ENCODE measurements around the gene EDAR. TPM values are rescaled to one million over a fixed set of nuclear protein-coding genes. Genes with fewer than 3 reads are reported as not detected.

The EDAR gene
- total RNA-seq, 6 donors from 2014 or later = under 0.01 to 0.13 (median 0.09) TPM; not detected in 3

DNA sequence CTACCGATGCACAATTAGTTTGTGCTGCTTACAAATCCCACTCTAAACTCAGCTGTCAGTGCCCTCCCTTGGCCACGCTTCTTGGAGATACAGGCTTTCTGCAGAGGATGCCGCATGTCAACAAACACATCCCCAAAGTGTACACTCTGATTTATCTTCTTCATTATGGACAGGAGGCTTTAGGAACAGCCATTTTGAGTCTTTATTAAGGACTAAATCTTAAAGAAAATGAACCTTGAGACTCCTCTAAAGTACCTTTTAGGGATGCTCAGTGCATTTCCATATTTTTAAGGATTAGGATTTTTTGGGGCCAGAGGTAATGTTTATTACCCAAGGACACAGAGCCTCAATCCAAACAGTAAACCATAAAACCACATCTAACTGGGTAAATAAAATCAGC is 6.0 kb downstream of the EDAR start:
- H3K4me1 ChIP-seq = peaks cover 4 to 8% (median 4%) of the 10 kb centered on the region in 4 donors
- H3K27me3 ChIP-seq = no peaks in the 10 kb centered on the region
- 78 to 88% methylated on average over 3 of the region's 3 CpGs for WGBS, 2 donors
- H3K4me3 ChIP-seq = no peak overlapping the region
- H3K27ac ChIP-seq = no peak overlapping the region
- TF ChIP-seq POLR2AphosphoS5 (IDR thresholded peaks at IDR 0.05) (no peak), POLR2A (IDR thresholded peaks at IDR 0.05) (no peak), EP300 (IDR thresholded peaks at IDR 0.05) (no peak)
- TF ChIP-seq, protein P1, sequence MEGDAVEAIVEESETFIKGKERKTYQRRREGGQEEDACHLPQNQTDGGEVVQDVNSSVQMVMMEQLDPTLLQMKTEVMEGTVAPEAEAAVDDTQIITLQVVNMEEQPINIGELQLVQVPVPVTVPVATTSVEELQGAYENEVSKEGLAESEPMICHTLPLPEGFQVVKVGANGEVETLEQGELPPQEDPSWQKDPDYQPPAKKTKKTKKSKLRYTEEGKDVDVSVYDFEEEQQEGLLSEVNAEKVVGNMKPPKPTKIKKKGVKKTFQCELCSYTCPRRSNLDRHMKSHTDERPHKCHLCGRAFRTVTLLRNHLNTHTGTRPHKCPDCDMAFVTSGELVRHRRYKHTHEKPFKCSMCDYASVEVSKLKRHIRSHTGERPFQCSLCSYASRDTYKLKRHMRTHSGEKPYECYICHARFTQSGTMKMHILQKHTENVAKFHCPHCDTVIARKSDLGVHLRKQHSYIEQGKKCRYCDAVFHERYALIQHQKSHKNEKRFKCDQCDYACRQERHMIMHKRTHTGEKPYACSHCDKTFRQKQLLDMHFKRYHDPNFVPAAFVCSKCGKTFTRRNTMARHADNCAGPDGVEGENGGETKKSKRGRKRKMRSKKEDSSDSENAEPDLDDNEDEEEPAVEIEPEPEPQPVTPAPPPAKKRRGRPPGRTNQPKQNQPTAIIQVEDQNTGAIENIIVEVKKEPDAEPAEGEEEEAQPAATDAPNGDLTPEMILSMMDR (IDR thresholded peaks at IDR 0.05) = no peak
- H3K36me3 ChIP-seq = no peaks in the 10 kb centered on the region
- H3K9me3 ChIP-seq = no peaks in the 10 kb centered on the region
- DNase-seq (no peak), ATAC-seq (ENCODE audit: low FRiP score in 2 of 2) (no peak)

DNA sequence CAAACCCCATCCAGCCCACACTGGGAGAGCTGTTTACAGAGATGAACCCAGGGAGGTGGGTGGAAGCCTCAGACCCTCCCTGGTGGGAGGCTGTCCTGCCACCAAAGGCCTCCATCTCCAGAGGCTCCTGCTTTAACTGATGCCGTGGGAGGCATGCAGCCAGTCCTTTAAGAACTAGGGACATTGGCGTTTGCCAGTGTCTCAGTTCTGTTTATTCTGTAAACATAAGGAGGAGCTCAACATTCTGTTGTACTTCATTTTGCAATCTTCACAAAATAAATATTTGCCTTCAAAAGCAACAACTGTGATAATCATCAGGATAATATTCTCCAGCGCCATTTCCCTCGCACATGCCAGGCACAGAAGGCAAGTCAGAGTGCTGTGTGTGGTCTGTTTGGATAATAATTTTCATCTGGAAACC is 6.8 kb downstream of the EDAR start:
- DNase-seq (no peak), ATAC-seq (ENCODE audit: low FRiP score in 2 of 2) (no peak)
- no peak overlapping the region for H3K27ac ChIP-seq
- no peaks in the 10 kb centered on the region for H3K27me3 ChIP-seq
- no peak overlapping the region for H3K4me3 ChIP-seq
- no peaks in the 10 kb centered on the region for H3K36me3 ChIP-seq
- H3K9me3 ChIP-seq = no peaks in the 10 kb centered on the region
- TF ChIP-seq POLR2AphosphoS5 (IDR thresholded peaks at IDR 0.05) = no peak
- TF ChIP-seq, protein P1 (IDR thresholded peaks at IDR 0.05) = no peak
- H3K4me1 ChIP-seq = peaks cover 4 to 8% (median 4%) of the 10 kb centered on the region in 4 donors
- WGBS, 2 donors = 38 to 41% methylated on average over 4 of the region's 4 CpGs

DNA sequence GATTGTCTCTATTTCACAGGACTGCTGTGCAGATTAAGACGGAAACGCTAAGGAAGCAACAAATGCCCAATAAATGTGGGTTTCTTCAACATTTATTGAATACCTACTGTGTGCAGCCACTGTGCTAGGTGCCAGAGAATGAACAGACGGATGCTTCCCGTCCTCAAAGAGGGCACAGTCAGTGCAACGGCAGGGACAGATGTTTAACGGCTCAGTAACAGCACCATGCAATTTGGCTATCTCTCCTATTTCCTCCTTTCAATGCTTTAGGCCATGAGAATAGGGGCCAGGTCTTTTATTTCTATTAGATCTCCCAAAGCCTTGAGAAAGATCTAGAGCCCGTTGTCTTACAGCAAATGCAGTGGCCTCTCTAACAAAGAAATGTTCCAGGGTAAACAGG is 7.2 kb downstream of the EDAR start:
- Histone ChIP-seq H3K27me3 (no peaks in the 10 kb centered on the region), H3K27ac (no peak overlapping the region), H3K4me1 (peaks cover 4 to 8% (median 4%) of the 10 kb centered on the region in 4 donors), H3K36me3 (no peaks in the 10 kb centered on the region), H3K4me3 (no peak overlapping the region), H3K9me3 (no peaks in the 10 kb centered on the region)
- TF ChIP-seq POLR2AphosphoS5 (IDR thresholded peaks at IDR 0.05) (no peak), EP300 (IDR thresholded peaks at IDR 0.05) (no peak), POLR2A (IDR thresholded peaks at IDR 0.05) (no peak)
- TF ChIP-seq, protein P1 (IDR thresholded peaks at IDR 0.05) = no peak
- 56 to 73% methylated on average over 7 of the region's 7 CpGs for WGBS, 2 donors
- no peak for DNase-seq
- no peak for ATAC-seq (ENCODE audit: low FRiP score in 2 of 2)

DNA sequence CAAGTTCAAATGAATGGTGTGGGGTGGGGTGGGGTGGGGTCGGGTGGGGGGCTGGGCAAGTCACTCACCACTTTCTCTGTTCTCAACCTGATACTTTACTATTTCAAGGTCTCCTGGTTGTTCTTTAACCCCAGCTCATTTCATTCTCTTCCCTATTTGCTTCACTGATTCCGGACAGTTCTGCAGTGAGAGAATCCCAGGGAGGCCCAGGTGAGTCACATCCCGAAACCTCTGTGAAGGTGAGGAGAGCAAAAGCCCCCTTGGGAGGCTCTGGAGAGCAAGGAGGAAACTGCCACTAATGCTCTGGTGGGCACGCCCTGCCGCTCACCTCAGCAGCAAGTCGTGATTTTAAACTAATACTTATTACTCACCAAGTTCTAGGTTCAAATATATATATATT is 8.9 kb downstream of the EDAR start:
- Histone ChIP-seq H3K9me3 (no peaks in the 10 kb centered on the region), H3K36me3 (no peaks in the 10 kb centered on the region), H3K27ac (no peak overlapping the region), H3K4me3 (no peak overlapping the region), H3K4me1 (peaks cover 4 to 8% (median 4%) of the 10 kb centered on the region in 4 donors), H3K27me3 (no peaks in the 10 kb centered on the region)
- DNase-seq (no peak), ATAC-seq (ENCODE audit: low FRiP score in 2 of 2) (no peak)
- no peak for TF ChIP-seq EP300 (IDR thresholded peaks at IDR 0.05)
- TF ChIP-seq POLR2AphosphoS5 (IDR thresholded peaks at IDR 0.05) = no peak
- TF ChIP-seq POLR2A (IDR thresholded peaks at IDR 0.05) = no peak
- TF ChIP-seq, protein P1 (IDR thresholded peaks at IDR 0.05) = no peak
- 83 to 88% methylated on average over 6 of the region's 6 CpGs for WGBS, 2 donors

DNA sequence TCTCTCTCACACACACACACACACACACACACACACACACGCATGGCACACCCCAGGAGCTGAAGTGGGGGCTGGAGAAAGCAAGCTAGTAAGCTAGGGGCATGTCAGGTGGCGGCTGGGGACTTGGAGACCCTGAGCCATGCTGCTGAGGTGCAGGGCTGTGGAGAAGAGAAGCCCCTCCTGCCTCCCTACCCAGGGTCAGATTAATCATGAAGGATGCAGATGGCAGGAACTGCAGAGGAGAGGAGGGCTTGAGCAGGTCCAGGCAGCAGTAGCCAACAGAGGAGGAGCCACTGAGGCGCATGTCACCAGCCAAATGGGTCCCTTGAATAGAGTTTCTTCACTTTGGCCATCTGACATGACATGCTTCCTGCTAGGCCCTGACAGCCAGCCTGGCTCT is 9.6 kb downstream of the EDAR start:
- no peak for ATAC-seq (ENCODE audit: low FRiP score in 2 of 2)
- DNase-seq = no peak
- no peaks in the 10 kb centered on the region for H3K9me3 ChIP-seq
- no peaks in the 10 kb centered on the region for H3K36me3 ChIP-seq
- TF ChIP-seq EP300 (IDR thresholded peaks at IDR 0.05) (no peak), POLR2A (IDR thresholded peaks at IDR 0.05) (no peak), POLR2AphosphoS5 (IDR thresholded peaks at IDR 0.05) (no peak)
- TF ChIP-seq, protein P1 (IDR thresholded peaks at IDR 0.05) = no peak
- no peak overlapping the region for H3K4me3 ChIP-seq
- H3K27me3 ChIP-seq = no peaks in the 10 kb centered on the region
- peaks cover 4 to 8% (median 4%) of the 10 kb centered on the region in 4 donors for H3K4me1 ChIP-seq
- 87 to 89% methylated on average over 3 of the region's 3 CpGs for WGBS, 2 donors
- no peak overlapping the region for H3K27ac ChIP-seq

All from upper lobe of left lung (tissue), 6 donors.